ENCODE results near the gene SSBP1.
A peak's percentile ranks its signal among the peaks of the same experiment; 100 is the strongest.
"Not testable (repeated sequence)": the region's sequence is repeated elsewhere in the genome, so short reads cannot be mapped to it uniquely, and the experiment has no call there.

Gene SSBP1, protein sequence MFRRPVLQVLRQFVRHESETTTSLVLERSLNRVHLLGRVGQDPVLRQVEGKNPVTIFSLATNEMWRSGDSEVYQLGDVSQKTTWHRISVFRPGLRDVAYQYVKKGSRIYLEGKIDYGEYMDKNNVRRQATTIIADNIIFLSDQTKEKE
- total RNA-seq, result 81.2 to 238 reads per million in 2 experiments

GRCh38 chr7:141737836-141738591 is at the start of gene SSBP1:
SSBP1 (plus strand) TSS chr7:141738358; CDS start chr7:141739167, 809 bp downstream.
- peak; percentile 89 for DNase-seq (ENCODE audit: low read depth)

DNA sequence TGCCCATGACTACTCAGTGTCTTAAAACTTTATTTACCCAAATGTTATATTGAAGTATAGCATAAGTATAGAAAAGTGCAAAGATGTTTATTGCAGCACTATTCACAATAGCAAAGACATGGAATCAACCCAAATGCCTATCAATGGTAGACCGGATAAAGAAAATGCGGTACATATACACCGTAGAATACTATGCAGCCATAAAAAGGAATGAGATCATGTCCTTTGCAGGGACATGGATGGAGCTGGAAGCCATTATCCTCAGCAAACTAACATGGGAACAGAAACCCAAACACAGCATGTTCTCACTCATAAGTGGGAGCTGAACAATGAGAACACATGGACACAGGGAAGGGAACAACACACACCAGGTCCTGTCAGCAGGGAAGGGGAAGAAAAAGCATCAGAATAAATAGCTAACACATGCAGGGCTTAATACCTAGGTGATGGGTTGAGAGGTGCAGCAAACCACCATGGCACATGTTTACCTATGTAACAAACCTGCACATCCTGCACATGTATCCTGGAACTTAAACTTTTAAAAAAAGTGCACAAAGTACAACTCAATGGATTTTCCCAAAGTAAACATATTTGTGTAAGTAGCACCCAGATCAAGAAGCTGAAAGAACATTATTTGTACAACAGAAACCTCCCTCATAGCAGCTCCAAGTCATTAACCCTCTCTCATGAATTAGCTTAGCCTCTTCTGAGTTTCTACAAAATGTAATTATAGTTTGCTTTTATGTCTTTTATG is 48.9 kb upstream of the SSBP1 start:
- DNase-seq (ENCODE audit: low read depth), result not testable (repeated sequence)

- DNase-seq (ENCODE audit: low read depth), result no peak
These were observed 46.6 kb upstream of the SSBP1 start for GRCh38 chr7:141691540-141691939.

DNA sequence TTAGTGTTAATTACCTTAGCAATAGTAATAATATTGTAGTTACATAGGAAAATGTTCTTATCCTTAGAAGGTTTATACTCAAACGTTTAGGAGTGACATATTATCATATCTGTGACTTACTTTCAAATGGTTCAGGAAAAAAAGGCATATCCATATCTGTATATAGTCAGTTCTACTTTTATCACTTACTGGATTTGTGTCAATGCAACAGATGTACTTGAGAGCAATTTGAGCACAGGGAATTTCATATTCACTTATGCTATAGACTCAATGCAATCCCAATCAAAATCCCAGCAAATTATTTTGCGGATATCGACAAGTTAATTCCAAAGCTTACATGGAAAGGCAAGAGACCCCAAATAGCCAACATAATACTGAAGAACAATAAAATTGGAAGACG is 46.2 kb upstream of the SSBP1 start:
- DNase-seq (ENCODE audit: low read depth), result no peak

- DNase-seq (ENCODE audit: low read depth), result no peak
These were observed 45.1 kb upstream of the SSBP1 start for GRCh38 chr7:141693082-141693481.

- no peak for DNase-seq (ENCODE audit: low read depth)
These were observed 42.3 kb upstream of the SSBP1 start for GRCh38 chr7:141695803-141696289.

DNA sequence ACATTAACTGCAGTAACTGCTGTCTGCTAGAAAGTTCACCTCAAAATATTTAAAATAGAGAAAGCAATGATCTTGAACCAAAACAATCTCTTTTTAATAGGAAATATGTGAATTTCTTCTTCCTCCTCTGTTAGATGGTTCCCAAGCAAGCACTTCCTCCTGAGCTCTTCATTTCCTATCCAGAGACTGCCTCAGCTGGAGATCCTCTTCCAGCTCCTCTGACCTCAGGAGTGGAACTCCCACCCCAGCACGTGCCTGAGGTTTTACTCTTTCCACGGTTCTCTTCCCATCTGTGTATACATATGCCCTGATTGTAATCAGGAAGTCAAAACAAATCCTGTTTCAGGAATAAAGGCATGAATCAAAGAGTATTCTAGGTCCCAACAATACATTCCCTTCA is 41.8 kb upstream of the SSBP1 start:
- no peak for DNase-seq (ENCODE audit: low read depth)

GRCh38 chr7:141697211-141697871 is 40.8 kb upstream of the SSBP1 start:
- DNase-seq (ENCODE audit: low read depth), result no peak

GRCh38 chr7:141698247-141699015 is 39.7 kb upstream of the SSBP1 start:
- no peak for DNase-seq (ENCODE audit: low read depth)

- DNase-seq (ENCODE audit: low read depth), result no peak
These were observed 38.3 kb upstream of the SSBP1 start for GRCh38 chr7:141699860-141700259.

DNA sequence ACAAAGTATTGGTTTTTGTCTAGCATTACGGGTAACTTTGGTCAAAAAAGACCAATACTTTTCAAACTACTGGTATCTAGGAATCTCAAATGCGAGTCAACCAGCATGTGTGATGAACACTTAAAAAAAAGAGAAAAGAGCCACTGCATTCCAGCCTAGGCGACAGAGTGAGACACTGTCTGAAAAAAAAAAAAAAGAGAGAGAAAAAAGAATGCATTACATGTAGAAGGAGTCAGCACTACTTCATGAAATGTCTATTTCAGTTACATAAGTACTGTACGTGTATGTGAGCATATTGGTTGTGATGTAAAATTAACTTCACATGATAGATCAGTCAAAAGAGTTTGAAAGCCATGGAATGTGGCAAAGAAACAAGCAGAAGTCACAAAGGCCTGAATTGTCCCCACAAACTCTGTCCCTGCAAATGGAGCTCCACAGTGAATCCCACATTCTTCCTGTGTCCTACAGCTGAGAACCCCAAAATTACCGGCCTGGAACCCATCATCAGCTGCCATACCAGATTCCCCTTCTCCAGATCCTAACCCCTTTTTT is 37.8 kb upstream of the SSBP1 start:
- DNase-seq (ENCODE audit: low read depth), result no peak

- no peak for DNase-seq (ENCODE audit: low read depth)
These were observed 37.2 kb upstream of the SSBP1 start for GRCh38 chr7:141700848-141701371.

DNA sequence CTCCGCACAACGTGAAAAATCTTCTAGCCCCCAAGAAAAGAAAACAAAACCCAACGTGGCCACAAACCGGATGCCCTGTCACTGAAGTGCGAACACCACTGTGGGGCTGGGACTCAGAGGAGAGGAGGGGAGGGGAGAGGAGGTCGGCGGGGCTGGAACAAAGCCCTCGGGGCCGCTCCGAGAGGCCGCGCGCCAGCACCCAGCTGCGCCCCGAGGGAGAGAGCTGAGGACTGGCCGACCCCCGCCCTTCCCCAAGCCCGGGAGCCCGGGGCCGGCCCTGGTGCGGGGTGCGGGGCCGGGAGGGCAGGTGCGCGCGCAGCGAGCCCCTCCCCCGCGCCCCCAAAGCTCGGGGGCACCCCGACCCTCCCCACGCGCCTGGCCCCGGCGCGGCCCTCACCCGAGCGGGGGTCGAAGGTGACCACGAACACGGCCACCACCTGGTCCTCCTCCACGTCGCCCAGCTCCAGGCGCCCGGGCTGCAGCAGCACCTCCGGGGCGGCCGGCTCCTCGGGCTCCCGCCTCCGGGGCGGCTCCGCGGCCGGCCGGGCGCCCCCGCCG is 36.6 kb upstream of the SSBP1 start:
- peak; percentile 58 for DNase-seq (ENCODE audit: low read depth)

- peak; percentile 37 for DNase-seq (ENCODE audit: low read depth)
These were observed 36.1 kb upstream of the SSBP1 start, which contains the start of gene DENND11 for GRCh38 chr7:141702047-141702567. DENND11 (minus strand) TSS chr7:141702166; CDS start chr7:141702153, 13 bp downstream.

- DNase-seq (ENCODE audit: low read depth), result no peak
These were observed 35.3 kb upstream of the SSBP1 start for GRCh38 chr7:141702892-141703291.

DNA sequence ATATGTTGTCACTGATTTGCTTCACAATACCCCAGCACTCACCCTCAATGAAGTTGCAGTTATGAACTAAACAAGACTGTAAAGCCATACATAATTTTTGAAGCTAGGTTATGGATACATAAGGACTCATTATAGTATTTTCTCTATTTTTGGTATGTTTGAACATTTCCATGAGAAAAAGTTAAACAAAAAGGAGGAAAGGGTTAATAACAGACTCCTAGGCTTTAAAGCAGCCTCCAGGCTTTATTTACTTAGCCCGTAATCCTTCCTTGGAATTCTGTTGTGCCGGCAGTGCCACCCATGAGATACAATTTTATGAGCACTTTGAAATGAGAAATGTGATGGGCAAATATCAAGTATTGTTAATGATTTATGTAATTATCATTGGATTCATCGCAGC is 34.0 kb upstream of the SSBP1 start:
- no peak for DNase-seq (ENCODE audit: low read depth)

- no peak for DNase-seq (ENCODE audit: low read depth)
These were observed 33.4 kb upstream of the SSBP1 start for GRCh38 chr7:141704741-141705140.

DNA sequence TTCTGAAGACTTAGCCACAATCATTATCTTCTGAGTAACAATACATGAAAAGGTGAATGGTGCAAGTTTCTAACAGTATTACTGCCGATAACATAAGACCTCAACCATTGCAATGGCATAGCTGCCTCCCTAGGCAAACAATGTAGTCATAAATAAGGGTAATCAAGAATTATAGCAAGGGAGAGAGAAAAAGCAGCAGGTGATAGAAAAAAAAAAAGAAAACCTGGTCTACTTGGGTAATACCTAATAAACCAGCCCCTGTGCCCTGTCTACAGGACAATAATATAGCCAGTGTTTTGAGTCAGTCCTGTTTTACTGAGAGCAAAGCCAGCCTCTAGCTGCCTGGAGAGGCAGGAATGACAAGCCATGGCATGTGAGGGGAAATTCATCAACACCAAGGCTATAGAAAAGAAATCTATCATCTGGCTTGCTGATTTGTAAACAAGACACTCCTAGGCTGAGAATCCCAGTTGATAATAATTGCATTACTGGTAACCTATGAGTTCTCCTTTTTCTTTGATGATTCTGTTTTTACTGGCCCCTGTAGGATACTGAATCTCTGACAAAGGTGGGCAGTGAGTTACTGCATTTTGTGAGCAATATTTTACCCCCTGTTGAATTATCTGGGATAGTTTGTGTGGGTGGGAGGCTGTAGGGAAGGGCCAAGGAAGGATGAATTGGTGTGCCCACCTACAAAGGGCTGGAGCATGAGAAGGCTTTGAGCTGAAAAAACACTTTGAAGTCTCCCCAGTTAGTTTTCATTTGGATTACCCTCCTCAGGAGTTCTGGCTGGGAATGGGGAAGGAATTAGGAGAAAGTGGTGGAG is 31.7 kb upstream of the SSBP1 start:
- no peak for DNase-seq (ENCODE audit: low read depth)

GRCh38 chr7:141708351-141708750 is 29.8 kb upstream of the SSBP1 start, which contains the start of gene WEE2:
WEE2 (plus strand) TSS chr7:141708353; CDS start chr7:141708759, 406 bp downstream.
- DNase-seq (ENCODE audit: low read depth), result no peak
